SJCRH30 (cell line): ENCODE results near the gene LMOD3. TPM values are rescaled to one million over a fixed set of nuclear protein-coding genes. Genes with fewer than 3 reads are reported as not detected.

ENCODE experiments used
- DNase-seq, 2 experiments: peaks; one replicate each; pipeline ENCODE4 v3.0.0-alpha.2; 2015 to 2020
- H3K27ac ChIP-seq: fragments of 250-450 bp; sonication (Bioruptor Pico); 2 replicates; pipeline ENCODE4 v1.5.1; 2020; ENCODE audit warnings: mild to moderate bottlenecking, moderate library complexity
- H3K27me3 ChIP-seq: fragments of 250-450 bp; sonication (Bioruptor Pico); 2 replicates; pipeline ENCODE4 v1.5.1; 2020; ENCODE audit warnings: mild to moderate bottlenecking, moderate library complexity
- H3K36me3 ChIP-seq: fragments of 250-450 bp; sonication (Bioruptor Pico); 2 replicates; pipeline ENCODE4 v1.5.1; 2020; ENCODE audit warnings: mild to moderate bottlenecking, moderate library complexity
- H3K4me1 ChIP-seq: fragments of 250-450 bp; sonication (Bioruptor Pico); 2 replicates; pipeline ENCODE4 v1.5.1; 2020; ENCODE audit warnings: mild to moderate bottlenecking, moderate library complexity
- H3K4me3 ChIP-seq: fragments of 250-450 bp; sonication (Bioruptor Pico); 2 replicates; pipeline ENCODE4 v1.5.1; 2020; ENCODE audit warnings: mild to moderate bottlenecking, moderate library complexity
- H3K9me3 ChIP-seq: fragments of 250-450 bp; sonication (Bioruptor Pico); replicated peaks from 2 replicates; pipeline ENCODE4 v1.5.1; 2020; ENCODE audit warnings: mild to moderate bottlenecking, moderate library complexity
- total RNA-seq: library from RNA; depleted of rRNA; stranded (reverse); fragments of >200 nt; shearing (Covaris generic); gene quantifications from 2 replicates; pipeline ENCODE4 v1.2.3, GENCODE V29; 2014

The LMOD3 gene
- total RNA-seq, 1 experiment from 2014 or later: 1.0 TPM

DNA sequence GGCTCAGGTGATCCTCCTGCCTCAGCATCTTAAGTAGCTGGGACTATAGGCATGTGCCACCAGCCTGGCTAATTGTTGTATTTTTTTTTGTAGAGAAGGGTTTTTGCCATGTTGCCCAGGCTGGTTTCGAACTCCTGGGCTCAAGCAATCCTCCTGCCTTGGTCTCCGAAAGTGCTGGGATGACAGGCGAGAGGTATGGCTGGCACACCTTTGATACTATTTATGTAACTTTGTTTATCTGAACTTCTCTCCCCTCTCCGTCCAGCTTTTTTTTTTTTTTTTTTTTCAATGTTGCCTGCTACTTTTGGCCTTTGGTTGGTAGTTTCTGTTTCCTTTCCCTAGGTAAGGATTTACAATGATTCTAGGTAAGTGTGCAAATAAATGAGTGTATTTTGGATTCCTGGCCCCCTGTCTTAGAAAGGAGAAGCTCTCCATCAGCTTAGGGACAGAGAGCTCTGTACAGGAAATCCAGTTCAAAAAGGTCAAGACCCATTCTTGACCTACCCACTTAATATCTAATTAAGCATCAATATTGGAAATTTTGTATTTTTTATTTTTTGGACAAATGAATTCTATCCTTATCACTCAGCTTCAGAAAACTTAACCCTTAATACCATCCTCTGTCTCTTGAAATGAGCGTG, 30.9 kb downstream of the LMOD3 start:
- H3K27me3 ChIP-seq: no peaks in the 10 kb centered on the region
- H3K27ac ChIP-seq: no peak overlapping the region
- H3K4me1 ChIP-seq: peaks cover 12% of the 10 kb centered on the region
- H3K4me3 ChIP-seq: no peak overlapping the region
- no peaks in the 10 kb centered on the region for H3K36me3 ChIP-seq
- no peaks in the 10 kb centered on the region for H3K9me3 ChIP-seq
- no peak for DNase-seq

DNA sequence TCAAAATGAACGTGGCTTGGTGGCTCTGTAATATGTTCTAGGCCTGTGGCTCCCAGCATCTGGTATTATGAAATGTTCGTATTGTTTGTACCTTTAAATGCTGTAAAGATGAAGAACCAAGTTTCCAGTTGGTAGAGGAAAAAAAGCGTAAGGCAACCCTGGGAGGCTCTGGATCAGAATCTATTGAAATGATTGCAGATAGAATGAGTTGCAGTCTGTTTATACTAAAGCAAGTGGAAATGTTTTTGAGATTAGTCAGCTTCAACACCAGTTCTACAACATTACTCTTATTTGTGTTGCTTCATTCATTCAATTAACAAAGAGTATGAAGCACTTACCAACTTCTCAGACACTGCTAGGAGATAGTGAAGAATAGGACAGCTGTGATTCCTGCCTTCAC, 32.4 kb downstream of the LMOD3 start:
- Histone ChIP-seq H3K4me1 (peaks cover 8% of the 10 kb centered on the region; the same call in 1 of the 2 replicates), H3K9me3 (no peaks in the 10 kb centered on the region), H3K27me3 (no peaks in the 10 kb centered on the region), H3K36me3 (no peaks in the 10 kb centered on the region), H3K27ac (no peak overlapping the region), H3K4me3 (no peak overlapping the region)
- no peak for DNase-seq

DNA sequence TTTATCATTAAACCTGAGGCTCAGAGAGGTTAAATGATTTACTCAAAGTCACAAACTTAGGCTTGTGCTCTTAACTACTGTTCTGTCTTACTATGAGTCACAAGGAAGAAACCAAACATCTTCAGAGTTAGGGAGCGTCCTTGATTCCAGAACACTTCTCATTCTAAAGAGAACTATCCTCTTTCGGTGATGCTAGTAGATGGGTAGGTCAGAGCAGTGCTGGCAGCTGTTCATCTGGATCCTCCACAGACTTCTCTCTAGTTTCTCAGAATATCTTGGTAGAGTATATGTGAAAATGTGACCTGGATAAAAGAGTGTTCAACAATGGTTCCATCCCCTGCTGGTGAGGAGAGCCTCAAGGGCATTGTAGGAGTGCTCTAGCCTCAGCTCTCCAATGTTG, 34.3 kb downstream of the LMOD3 start:
- peaks cover 13% of the 10 kb centered on the region for H3K4me1 ChIP-seq
- H3K4me3 ChIP-seq: no peak overlapping the region
- no peaks in the 10 kb centered on the region for H3K27me3 ChIP-seq
- no peaks in the 10 kb centered on the region for H3K9me3 ChIP-seq
- H3K27ac ChIP-seq: no peak overlapping the region
- no peak for DNase-seq
- H3K36me3 ChIP-seq: no peaks in the 10 kb centered on the region

DNA sequence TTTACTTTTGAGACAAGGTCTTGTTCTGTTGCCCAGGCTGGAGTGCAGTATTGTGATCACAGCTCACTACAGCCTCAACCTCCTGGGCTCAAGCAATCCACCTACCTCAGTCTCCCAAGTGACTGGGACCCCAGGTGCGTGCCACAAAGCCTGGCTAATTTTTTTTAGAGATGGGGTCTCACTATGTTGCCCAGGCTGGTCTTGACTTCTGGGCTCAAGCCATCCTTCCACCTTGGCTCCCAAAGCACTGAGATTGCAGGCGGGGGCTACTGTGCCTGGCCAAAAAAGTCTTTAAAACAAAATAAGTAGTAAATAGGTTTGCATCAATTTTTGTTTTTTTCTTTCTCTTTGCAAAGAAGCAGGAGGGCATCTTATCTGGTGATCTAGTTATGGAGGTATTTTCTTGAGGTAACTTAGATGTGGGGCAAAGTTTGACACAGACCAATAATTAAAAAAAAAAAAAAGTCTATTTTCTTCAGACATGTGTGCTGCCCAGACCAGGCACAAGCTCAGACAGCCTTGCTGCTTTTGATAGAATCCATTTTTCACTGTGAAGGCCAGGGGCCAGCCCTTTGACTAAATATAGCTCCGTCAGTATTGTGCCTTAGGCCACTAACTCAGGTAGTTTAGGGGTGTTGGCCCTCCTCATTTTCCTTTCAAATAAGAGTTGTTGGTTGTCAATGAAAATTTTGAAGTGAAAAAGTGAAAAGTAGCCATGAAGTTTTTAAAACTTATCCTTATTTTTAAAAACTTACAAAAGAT, 35.2 kb downstream of the LMOD3 start:
- H3K27me3 ChIP-seq: no peaks in the 10 kb centered on the region
- peaks cover 14% of the 10 kb centered on the region for H3K4me1 ChIP-seq
- no peaks in the 10 kb centered on the region for H3K9me3 ChIP-seq
- no peak overlapping the region for H3K4me3 ChIP-seq
- no peaks in the 10 kb centered on the region for H3K36me3 ChIP-seq
- DNase-seq: no peak
- H3K27ac ChIP-seq: no peak overlapping the region

DNA sequence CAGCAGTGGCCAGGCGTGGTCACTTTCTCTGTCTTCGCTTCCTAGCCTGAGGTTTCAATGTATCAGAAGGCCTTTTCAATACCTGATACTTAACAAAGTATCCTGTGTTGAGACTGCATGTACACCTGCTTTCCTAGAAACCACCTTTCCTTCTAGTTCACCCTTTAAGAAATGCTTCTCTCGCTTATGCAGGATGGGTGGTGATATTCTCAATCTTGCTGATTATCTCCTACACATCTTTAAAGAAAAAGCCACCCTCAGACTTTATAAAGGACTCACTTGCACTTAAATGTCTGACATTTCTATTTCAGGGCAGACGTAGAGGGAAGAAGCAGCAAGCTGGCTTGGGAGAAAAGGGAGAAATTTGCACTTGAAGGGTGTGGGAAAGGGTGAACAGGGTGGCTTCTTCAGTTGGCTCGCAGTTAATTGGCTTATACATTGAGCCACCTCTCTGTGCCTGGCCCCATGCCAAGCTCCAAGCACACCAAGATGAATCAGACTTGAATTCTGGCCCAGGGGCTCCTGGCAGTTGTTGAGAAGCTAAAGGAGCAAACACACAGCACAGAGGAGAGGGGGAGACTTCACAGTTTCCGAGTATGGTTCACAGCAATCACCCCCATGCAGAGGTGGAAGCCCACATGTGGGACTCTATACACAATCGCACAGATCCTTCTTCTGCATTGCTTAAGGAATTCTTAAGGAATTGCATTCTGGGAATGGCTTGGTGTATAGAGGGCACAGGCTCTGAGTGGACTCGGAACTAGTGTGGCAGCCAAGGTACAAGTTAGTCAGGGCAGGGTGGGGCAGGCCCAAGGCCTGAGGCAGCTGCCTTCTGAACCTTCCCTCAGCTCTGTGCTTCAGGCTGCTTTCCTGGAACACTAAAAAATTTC, 36.3 kb downstream of the LMOD3 start:
- no peaks in the 10 kb centered on the region for H3K9me3 ChIP-seq
- H3K27me3 ChIP-seq: no peaks in the 10 kb centered on the region
- H3K4me3 ChIP-seq: peak overlapping the region; percentile 78
- peaks cover 9% of the 10 kb centered on the region for H3K4me1 ChIP-seq
- peak; percentile 79 to 86 for DNase-seq
- peak overlapping the region; percentile 59; the same call in 1 of the 2 replicates for H3K27ac ChIP-seq
- H3K36me3 ChIP-seq: no peaks in the 10 kb centered on the region

DNA sequence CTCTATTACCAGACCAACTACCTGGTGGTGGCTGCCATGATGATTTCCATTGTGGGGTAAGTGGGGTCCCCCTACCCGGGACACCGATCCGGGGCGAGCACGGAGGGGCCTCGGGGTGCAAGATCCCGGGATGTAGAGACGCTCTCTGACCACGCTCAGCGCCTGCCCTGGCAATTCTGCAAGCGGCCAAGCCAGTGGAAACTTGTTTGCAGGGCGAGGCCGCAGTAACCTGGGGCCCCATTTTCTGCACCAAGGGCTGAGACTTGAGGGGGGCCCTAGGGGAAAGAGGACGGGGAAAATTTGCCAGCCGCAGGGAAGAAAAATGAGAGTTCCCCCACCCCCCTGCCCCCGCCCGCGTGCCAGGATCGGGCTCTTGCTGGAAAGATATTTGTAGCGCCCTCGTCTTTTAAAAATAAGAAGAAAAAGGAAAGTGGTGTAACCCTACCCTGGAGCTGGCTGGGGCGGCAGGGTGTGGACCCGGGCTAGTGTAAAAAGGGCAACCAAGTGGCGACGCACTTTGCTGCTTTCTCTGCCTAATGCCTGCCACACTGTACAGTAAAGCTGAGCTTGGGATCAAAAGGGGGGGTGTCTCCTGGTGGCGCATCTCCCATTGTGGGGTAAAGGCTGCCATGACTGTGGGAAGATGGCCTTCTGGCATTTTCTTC, 37.1 kb downstream of the LMOD3 start:
- Histone ChIP-seq H3K4me3 (peak overlapping the region; percentile 78), H3K9me3 (no peaks in the 10 kb centered on the region), H3K27ac (peak overlapping the region; percentile 59), H3K4me1 (peaks cover 14% of the 10 kb centered on the region), H3K27me3 (no peaks in the 10 kb centered on the region), H3K36me3 (no peaks in the 10 kb centered on the region)
- DNase-seq: peak; percentile 20 to 22

DNA sequence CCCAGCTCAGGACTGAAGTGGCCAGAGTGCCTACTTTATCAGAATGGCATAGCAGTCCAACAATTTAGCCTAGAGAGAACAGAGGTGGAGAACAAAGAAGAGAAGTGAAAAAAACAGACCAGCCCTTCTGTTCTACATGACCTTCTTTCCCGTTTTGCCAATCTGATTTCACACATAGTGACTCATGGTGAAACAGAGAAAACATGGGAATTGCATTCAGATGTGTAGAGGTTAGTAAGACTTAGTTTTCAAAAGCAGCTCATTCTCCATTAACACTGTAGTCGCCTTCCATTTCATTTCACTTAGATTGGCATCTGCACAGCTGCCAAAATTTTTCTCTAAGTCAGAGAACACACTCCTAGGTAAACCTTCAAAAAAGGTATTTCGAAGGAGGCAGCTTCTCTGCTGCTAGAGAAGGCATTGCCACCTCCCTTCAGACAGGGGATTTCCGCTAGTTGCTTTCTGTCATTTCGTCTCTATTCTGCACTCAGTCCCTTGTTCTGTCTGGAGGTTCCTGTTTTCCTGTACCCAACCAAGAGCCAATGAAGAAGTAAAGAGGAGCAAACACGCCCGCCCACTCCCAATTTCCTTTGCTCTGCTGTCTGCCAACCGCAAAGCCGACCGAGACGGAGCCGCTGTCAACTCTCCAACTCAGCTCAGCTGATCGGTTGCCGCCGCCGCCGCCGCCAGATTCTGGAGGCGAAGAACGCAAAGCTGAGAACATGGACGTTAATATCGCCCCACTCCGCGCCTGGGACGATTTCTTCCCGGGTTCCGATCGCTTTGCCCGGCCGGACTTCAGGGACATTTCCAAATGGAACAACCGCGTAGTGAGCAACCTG, 37.8 kb downstream of the LMOD3 start, which contains the start of gene ARL6IP5:
TSS of gene ARL6IP5 (plus strand) at position 612 of the 842 bp plus-strand sequence. CDS start at position 723, 111 bp downstream.
- Histone ChIP-seq H3K4me3 (peak within 1 kb of the TSS; percentile 78), H3K36me3 (no peaks in the 10 kb centered on the region), H3K27me3 (no peaks in the 10 kb centered on the region), H3K4me1 (peaks cover 14% of the 10 kb centered on the region), H3K9me3 (no peaks in the 10 kb centered on the region), H3K27ac (peak within 1 kb of the TSS; percentile 59)
- peak; percentile 88 to 90 for DNase-seq

DNA sequence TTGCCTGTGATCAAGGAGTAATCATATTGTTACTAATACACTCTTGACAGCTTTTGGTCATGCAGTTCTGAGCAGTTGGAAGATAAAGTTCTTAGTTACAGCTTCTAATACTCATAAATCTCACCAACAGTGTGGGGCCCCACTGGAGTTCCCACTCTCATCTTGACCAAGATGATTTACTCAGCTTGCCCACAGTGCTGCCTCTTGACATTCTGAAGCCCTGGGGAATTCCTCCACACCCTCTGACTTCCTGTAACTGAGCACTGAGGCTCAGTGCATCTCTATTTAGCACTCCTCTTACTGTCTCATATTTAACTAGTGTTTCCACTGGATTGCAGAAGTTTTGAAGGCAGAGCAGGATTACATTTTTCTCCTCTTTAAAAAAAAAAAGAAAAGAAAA, 39.6 kb downstream of the LMOD3 start:
- Histone ChIP-seq H3K9me3 (no peaks in the 10 kb centered on the region), H3K27ac (no peak overlapping the region), H3K4me3 (no peak overlapping the region), H3K36me3 (no peaks in the 10 kb centered on the region), H3K27me3 (no peaks in the 10 kb centered on the region), H3K4me1 (peaks cover 14% of the 10 kb centered on the region)
- DNase-seq: peak; percentile 36 to 57

DNA sequence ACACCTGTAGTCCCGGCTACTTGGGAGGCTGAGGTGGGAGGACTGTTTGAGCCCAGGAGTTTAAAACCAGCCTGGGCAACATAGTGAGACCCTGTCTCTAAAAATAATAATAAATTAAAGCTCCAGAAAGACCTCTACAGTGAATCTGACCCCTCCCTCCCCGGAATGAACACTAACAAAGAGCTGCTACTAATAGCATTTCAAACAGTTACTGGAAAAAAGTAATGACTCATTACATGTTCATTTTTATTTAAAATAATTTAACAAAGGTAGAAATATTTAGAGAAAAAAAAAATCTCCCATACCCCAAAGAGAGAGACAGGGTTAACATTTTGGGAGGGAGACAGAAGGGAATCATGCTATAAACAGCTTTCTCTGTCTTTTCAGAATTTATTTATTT, 40.0 kb downstream of the LMOD3 start:
- Histone ChIP-seq H3K27me3 (no peaks in the 10 kb centered on the region), H3K27ac (no peak overlapping the region), H3K9me3 (no peaks in the 10 kb centered on the region), H3K4me3 (no peak overlapping the region), H3K36me3 (no peaks in the 10 kb centered on the region), H3K4me1 (peaks cover 14% of the 10 kb centered on the region)
- no peak for DNase-seq

DNA sequence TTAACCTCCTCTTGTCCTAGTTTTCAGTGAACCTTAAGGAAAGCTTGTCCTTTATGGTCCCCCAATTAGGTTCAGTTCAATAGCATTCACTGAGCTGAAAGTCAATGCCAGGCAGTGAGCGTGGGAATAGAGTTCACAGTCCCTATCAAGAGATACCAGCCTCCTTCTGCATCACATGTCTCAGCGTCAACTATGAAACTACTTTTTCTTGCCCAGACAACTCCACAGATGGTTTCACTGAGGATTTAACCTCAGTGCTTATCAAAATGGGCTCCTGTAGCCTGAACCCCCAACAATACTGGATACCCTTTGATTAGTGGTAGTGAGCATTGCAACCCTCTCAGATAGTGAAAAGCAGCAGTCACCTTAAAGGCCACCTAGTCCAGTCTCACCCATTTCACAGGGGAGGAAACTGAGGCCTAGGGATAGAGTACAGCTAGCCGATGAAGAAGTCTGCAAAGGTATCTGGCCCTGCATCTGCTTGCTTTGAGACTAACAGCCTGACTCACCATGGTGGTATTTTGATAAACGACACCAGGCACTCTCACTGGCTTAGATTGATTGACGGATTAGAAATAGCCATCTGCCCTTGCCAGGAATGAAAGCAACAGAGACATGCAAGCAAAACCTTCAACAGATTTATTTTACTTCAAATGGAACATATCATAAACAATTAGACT, 40.7 kb downstream of the LMOD3 start:
- DNase-seq: peak in 1 of 2 experiments; percentile 9
- no peaks in the 10 kb centered on the region for H3K36me3 ChIP-seq
- H3K27me3 ChIP-seq: no peaks in the 10 kb centered on the region
- no peak overlapping the region for H3K27ac ChIP-seq
- H3K9me3 ChIP-seq: no peaks in the 10 kb centered on the region
- H3K4me3 ChIP-seq: no peak overlapping the region
- H3K4me1 ChIP-seq: peaks cover 14% of the 10 kb centered on the region

DNA sequence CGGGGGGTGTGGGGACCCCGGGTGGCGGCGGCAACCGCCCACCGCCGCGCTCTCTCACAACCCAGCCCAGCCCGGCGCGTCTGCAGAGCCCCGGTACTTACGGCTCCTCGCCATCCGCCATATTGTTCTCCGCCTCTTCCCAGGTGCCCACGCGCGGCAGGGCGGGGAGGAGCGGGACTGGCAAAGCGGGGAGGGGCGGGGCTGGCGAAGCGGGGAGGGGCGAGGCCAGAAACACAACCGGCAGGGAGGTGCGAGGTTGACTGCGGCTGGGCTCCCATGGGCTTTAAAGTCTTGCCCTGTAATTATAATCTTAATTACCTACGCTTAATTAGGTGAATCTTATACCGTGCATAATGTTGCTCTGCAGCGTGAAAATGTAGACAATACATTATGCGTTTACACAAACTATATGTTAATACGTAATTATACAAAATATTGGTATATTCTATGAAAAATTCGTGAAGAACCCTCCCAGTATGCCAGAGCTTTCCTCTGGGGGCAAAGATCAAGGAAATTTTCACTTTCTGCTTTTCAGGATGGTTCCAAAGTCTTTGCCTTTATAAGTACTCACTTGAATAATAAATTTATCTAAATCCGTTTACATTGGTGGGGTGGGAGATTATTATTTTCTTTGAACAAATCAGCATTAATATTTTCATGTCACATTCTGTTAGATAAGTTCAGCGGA, 42.0 kb downstream of the LMOD3 start, which contains the start of gene UBA3:
TSS of gene UBA3 (minus strand) at position 133 of the 688 bp plus-strand sequence. CDS start at position 121, 12 bp downstream.
- H3K27ac ChIP-seq: peak within 1 kb of the TSS; percentile 61
- peak; percentile 83 to 84 for DNase-seq
- no peaks in the 10 kb centered on the region for H3K27me3 ChIP-seq
- peaks cover 14% of the 10 kb centered on the region for H3K4me1 ChIP-seq
- H3K4me3 ChIP-seq: peak within 1 kb of the TSS; percentile 73
- no peaks in the 10 kb centered on the region for H3K36me3 ChIP-seq
- H3K9me3 ChIP-seq: no peaks in the 10 kb centered on the region

DNA sequence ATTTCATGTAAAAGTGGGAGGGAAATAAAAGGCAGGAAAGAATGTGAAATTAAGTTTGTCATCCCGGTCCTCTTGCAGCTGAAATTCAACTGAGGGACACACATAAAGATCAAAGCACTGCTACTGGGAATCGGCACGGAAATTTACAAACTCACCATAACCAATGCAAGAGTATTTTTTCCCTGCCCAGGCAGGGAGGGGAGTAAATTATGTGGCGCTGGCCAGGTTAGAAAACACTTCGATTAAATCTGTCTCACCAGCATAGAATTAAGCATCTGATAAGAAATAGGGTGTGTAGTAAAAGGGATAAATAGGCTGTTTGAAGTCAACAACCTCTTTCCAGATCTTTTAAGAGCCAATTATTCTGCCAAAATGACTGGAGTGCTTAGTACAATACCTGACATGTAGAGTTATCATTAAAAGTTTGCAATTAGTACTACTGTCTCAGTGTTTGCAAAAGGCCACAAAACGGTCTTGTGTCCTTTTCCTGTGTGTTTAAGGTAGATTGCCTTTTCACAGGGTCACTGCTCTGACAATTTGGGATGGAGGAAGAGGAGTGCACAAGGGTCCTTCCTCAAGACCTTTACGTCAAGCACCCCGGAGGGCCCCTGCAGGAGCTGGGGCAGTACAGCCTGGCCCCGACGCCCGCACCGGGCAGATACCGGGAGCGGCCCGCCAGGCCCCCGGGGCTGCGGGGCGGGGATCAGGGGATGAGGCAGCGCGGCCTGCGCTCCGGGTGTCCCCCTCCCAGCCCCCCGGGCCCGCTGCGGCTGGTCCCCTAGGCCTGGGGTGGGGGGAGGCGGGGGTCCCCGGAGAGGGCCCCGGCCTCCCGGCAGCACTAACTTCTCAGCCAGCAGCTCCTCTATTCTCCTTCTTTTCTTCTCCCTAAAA, 42.9 kb downstream of the LMOD3 start:
- H3K4me1 ChIP-seq: peaks cover 14% of the 10 kb centered on the region
- no peaks in the 10 kb centered on the region for H3K9me3 ChIP-seq
- H3K27ac ChIP-seq: peak overlapping the region; percentile 61
- H3K27me3 ChIP-seq: no peaks in the 10 kb centered on the region
- H3K4me3 ChIP-seq: peak overlapping the region; percentile 73
- DNase-seq: peak; percentile 7 to 17
- no peaks in the 10 kb centered on the region for H3K36me3 ChIP-seq
